Measurements from ENCODE around the gene FBP2.

The FBP2 gene

GRCh38 chr9:94593459-94594345 lies at the start of gene FBP2:
TSS of gene FBP2 (minus strand) at chr9:94593824. CDS start at chr9:94593726, 98 bp downstream.
- DNase-seq: no peak

GRCh38 chr9:94643176-94643575 lies 49.6 kb upstream of the FBP2 start:
- DNase-seq: no peak

- DNase-seq: no peak
Observed at GRCh38 chr9:94642501-94642900, 48.9 kb upstream of the FBP2 start.

GRCh38 chr9:94639999-94640376 lies 46.4 kb upstream of the FBP2 start:
- no peak for DNase-seq

GRCh38 chr9:94639061-94639998 lies 45.7 kb upstream of the FBP2 start, which contains the start of gene FBP1:
TSS of gene FBP1 (minus strand) at chr9:94639518. CDS start at chr9:94639310, 208 bp downstream.
- DNase-seq: no peak

GRCh38 chr9:94638335-94639060 lies 44.9 kb upstream of the FBP2 start:
- DNase-seq: no peak

- no peak for DNase-seq
Observed at GRCh38 chr9:94632737-94633136, 39.1 kb upstream of the FBP2 start.

GRCh38 chr9:94631599-94631998 lies 38.0 kb upstream of the FBP2 start:
- no peak for DNase-seq

GRCh38 chr9:94630833-94631232 lies 37.2 kb upstream of the FBP2 start:
- no peak for DNase-seq

- DNase-seq: no peak
Observed at GRCh38 chr9:94630281-94630680, 36.7 kb upstream of the FBP2 start.

- DNase-seq: no peak
Observed at GRCh38 chr9:94627287-94627686, 33.7 kb upstream of the FBP2 start.

- DNase-seq: no peak
Observed at GRCh38 chr9:94625835-94626234, 32.2 kb upstream of the FBP2 start.

- DNase-seq: no peak
Observed at GRCh38 chr9:94624629-94625028, 31.0 kb upstream of the FBP2 start.

- no peak for DNase-seq
Observed at GRCh38 chr9:94623253-94623652, 29.6 kb upstream of the FBP2 start.

- DNase-seq: no peak
Observed at GRCh38 chr9:94622087-94622800, 28.6 kb upstream of the FBP2 start.

GRCh38 chr9:94619026-94619425 lies 25.4 kb upstream of the FBP2 start:
- no peak for DNase-seq

- no peak for DNase-seq
Observed at GRCh38 chr9:94613003-94613402, 19.4 kb upstream of the FBP2 start.

GRCh38 chr9:94612071-94612470 lies 18.4 kb upstream of the FBP2 start:
- no peak for DNase-seq

GRCh38 chr9:94611638-94612068 lies 18.0 kb upstream of the FBP2 start:
- DNase-seq: no peak

GRCh38 chr9:94610181-94610606 lies 16.6 kb upstream of the FBP2 start:
- no peak for DNase-seq

- DNase-seq: no peak
Observed at GRCh38 chr9:94607423-94607691, 13.7 kb upstream of the FBP2 start.

GRCh38 chr9:94606646-94607422 lies 13.2 kb upstream of the FBP2 start:
- DNase-seq: no peak

All from CD4-positive, alpha-beta T cell treated with Interleukin-4 for 4 hours (primary cell).